WERI-Rb-1 (cell line): ENCODE results near the gene GRK3.

ENCODE experiments used
- DNase-seq: peaks from one replicate; pipeline ENCODE4 v3.0.0-alpha.2; 2020
- H3K27ac ChIP-seq: fragments of 250-450 bp; sonication (Bioruptor Pico); 2 replicates; pipeline ENCODE4 v1.5.1; 2020; ENCODE audit warnings: mild to moderate bottlenecking, moderate library complexity
- H3K27me3 ChIP-seq: fragments of 250-450 bp; sonication (Bioruptor Pico); 2 replicates; pipeline ENCODE4 v1.5.1; 2021; ENCODE audit warnings: mild to moderate bottlenecking, low read depth, moderate library complexity; ENCODE audit not compliant: insufficient read depth, severe bottlenecking
- H3K36me3 ChIP-seq: fragments of 250-450 bp; sonication (Bioruptor Pico); 2 replicates; pipeline ENCODE4 v1.5.1; 2020; ENCODE audit warnings: mild to moderate bottlenecking, moderate library complexity
- H3K4me3 ChIP-seq: 2 replicates; pipeline ENCODE4 v1.5.1; 2011; ENCODE audit warnings: low read depth, mild to moderate bottlenecking, control low read depth, low read length
- H3K9me3 ChIP-seq: fragments of 250-450 bp; sonication (Bioruptor Pico); 2 replicates; pipeline ENCODE4 v1.5.1; 2021; ENCODE audit warnings: mild to moderate bottlenecking, moderate library complexity; ENCODE audit not compliant: severe bottlenecking
- TF ChIP-seq, protein P1 (sequence below): IDR thresholded peaks from 2 replicates; pipeline ENCODE4 v1.5.1; 2011; ENCODE audit warnings: low read depth, mild to moderate bottlenecking, control low read depth, inconsistent platforms, low read length

Gene GRK3

DNA sequence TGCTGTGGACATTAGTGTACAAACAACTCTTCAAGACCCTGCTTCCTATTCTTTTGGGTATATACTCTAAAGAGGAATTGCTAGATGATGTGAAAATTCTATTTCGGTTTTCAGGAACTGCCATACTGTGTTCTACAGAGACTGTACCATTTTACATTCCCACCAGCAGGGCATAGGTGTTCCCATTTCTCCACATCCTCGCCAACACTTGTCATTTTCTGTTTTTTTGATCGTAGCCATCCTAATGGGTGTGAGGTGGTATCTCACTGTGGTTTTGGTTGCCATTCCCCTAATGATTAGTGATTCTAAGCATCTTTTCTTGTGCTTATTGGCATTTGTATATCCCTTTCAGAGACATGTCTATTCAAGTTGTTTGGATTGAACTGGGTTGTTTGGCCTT is 29.8 kb upstream of the GRK3 start:
- no peak for DNase-seq
- H3K36me3 ChIP-seq: no peaks in the 10 kb centered on the region
- no peaks in the 10 kb centered on the region for H3K9me3 ChIP-seq
- H3K4me3 ChIP-seq: no peak overlapping the region
- H3K27me3 ChIP-seq: no peaks in the 10 kb centered on the region
- TF ChIP-seq, protein P1, sequence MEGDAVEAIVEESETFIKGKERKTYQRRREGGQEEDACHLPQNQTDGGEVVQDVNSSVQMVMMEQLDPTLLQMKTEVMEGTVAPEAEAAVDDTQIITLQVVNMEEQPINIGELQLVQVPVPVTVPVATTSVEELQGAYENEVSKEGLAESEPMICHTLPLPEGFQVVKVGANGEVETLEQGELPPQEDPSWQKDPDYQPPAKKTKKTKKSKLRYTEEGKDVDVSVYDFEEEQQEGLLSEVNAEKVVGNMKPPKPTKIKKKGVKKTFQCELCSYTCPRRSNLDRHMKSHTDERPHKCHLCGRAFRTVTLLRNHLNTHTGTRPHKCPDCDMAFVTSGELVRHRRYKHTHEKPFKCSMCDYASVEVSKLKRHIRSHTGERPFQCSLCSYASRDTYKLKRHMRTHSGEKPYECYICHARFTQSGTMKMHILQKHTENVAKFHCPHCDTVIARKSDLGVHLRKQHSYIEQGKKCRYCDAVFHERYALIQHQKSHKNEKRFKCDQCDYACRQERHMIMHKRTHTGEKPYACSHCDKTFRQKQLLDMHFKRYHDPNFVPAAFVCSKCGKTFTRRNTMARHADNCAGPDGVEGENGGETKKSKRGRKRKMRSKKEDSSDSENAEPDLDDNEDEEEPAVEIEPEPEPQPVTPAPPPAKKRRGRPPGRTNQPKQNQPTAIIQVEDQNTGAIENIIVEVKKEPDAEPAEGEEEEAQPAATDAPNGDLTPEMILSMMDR: no peak
- H3K27ac ChIP-seq: no peak overlapping the region

DNA sequence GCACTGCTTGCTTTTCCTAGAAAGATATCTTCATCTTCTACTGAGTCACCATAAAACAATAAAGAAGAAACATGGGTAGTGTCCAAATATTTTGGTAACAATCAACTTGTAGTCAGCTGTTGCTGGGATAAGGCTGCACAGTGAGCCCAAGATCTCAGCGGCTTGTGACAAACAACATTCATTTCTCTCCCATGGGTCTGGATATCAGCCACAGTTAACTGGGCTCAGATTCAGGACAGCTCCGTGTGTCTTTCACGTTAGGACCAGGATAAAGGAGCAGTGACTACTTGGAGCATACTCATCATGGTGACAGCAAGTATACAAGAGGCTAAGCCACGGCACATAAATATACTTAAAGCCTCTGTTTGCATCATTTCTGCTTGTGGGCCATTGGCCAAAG is 27.9 kb upstream of the GRK3 start:
- H3K36me3 ChIP-seq: no peaks in the 10 kb centered on the region
- DNase-seq: no peak
- H3K9me3 ChIP-seq: no peaks in the 10 kb centered on the region
- TF ChIP-seq, protein P1: no peak
- no peaks in the 10 kb centered on the region for H3K27me3 ChIP-seq
- no peak overlapping the region for H3K4me3 ChIP-seq
- no peak overlapping the region for H3K27ac ChIP-seq

DNA sequence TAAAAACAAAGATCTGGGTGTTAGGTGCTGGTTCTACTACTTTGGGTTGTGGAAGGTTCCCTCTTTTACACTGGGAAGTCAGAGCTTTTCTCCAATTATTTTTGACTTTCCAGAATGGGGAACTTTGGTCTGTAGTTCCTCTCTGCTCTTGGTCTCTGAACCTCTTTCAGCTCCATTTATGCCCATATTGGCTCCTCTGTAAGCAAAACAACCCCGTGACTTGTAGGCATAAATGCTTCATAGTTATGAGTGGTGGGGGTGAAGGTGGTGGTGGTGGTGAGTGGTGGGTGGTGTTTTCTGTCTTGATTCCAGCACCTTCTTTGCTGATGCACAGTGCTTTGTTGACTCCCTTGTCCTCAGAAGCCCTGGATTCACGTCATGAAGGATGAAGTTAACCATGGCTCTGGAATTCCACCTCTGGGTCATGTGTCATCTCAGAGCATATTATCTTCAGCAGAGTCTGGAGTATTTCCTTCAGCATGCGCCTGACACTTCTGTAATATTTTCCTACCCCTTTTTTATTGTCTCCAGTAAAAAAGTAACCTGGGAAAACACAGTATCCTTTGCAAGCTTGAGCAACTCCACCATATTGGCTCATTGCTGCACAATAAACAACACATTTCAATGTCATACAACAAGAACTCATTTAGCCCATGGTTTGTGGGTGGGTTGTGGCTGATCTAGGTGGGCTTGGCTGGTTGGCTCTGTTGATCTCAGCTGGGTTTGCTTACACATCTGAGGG is 24.1 kb upstream of the GRK3 start:
- no peaks in the 10 kb centered on the region for H3K9me3 ChIP-seq
- TF ChIP-seq, protein P1: no peak
- H3K27me3 ChIP-seq: no peaks in the 10 kb centered on the region
- H3K27ac ChIP-seq: no peak overlapping the region
- H3K4me3 ChIP-seq: no peak overlapping the region
- DNase-seq: no peak
- H3K36me3 ChIP-seq: no peaks in the 10 kb centered on the region

- TF ChIP-seq, protein P1: no peak
- no peak for DNase-seq
- no peaks in the 10 kb centered on the region for H3K9me3 ChIP-seq
These were observed 23.4 kb upstream of the GRK3 start for GRCh38 chr22:25540908-25541660.

DNA sequence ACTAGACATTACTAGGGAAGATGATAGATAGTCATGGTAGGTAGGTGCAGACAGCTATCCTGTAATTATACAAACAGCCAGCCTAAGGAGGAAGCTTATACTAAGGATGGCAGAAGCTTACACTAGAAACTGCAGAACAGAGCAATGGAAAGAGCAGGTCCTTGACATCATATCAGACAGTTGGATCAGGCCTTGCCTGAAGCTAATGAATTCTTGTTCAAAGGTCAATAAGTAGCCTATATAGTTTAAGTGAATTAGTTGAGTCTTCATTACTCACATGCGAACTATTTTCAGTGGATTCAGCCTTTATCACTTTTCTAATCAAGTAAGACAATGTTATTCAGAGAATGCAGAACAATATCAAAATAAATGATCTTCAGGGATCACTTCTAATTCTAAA is 22.3 kb upstream of the GRK3 start:
- Histone ChIP-seq H3K4me3 (no peak overlapping the region), H3K27me3 (no peaks in the 10 kb centered on the region), H3K27ac (no peak overlapping the region), H3K36me3 (no peaks in the 10 kb centered on the region), H3K9me3 (no peaks in the 10 kb centered on the region)
- DNase-seq: no peak
- TF ChIP-seq, protein P1: no peak

More at GRCh38 chr22:25540908-25541660, 23.4 kb upstream of the GRK3 start:
- Histone ChIP-seq H3K4me3 (no peak overlapping the region), H3K36me3 (no peaks in the 10 kb centered on the region), H3K27me3 (no peaks in the 10 kb centered on the region), H3K27ac (no peak overlapping the region)
